H9 (cell line): ENCODE data around the gene CEP162. TPM values are rescaled to one million over a fixed set of nuclear protein-coding genes. Genes with fewer than 3 reads are reported as not detected.

ENCODE experiments used
- DNase-seq: peaks from one replicate; pipeline ENCODE4 v3.0.0-alpha.2; 2017
- H2AFZ ChIP-seq: one replicate; pipeline ENCODE4 v1.6.1; 2013; ENCODE audit warnings: mild to moderate bottlenecking, low read length, control low read depth, moderate library complexity
- H2AK5ac ChIP-seq: 2 replicates; pipeline ENCODE4 v1.6.1; 2013; ENCODE audit warnings: low read length, control low read depth, mixed read lengths; ENCODE audit not compliant: insufficient read length
- H2BK120ac ChIP-seq: one replicate; pipeline ENCODE4 v1.6.1; 2013; ENCODE audit warnings: low read depth, mild to moderate bottlenecking, low read length, control low read depth, inconsistent platforms; ENCODE audit not compliant: poor library complexity, severe bottlenecking
- H2BK12ac ChIP-seq: 2 replicates; pipeline ENCODE4 v1.6.1; 2013; ENCODE audit warnings: low read length, control low read depth, mixed read lengths, low read depth; ENCODE audit not compliant: insufficient read length
- H2BK15ac ChIP-seq: 2 replicates; pipeline ENCODE4 v1.6.1; 2013; ENCODE audit warnings: low read depth, low read length, control low read depth
- H2BK20ac ChIP-seq: one replicate; pipeline ENCODE4 v1.6.1; 2013; ENCODE audit warnings: low read depth, mild to moderate bottlenecking, low read length, control low read depth, inconsistent platforms; ENCODE audit not compliant: poor library complexity, severe bottlenecking
- H2BK5ac ChIP-seq: 2 replicates; pipeline ENCODE4 v1.6.1; 2013; ENCODE audit warnings: low read length, control low read depth, mixed read lengths; ENCODE audit not compliant: insufficient read length
- H3K14ac ChIP-seq: 2 replicates; pipeline ENCODE4 v1.6.1; 2013; ENCODE audit warnings: low read length, control low read depth; ENCODE audit not compliant: insufficient read depth
- H3K18ac ChIP-seq: 2 replicates; pipeline ENCODE4 v1.6.1; 2013; ENCODE audit warnings: low read depth, mild to moderate bottlenecking, mixed read lengths, low read length, control low read depth; ENCODE audit not compliant: insufficient read length
- H3K23ac ChIP-seq: 2 replicates; pipeline ENCODE4 v1.6.1; 2013; ENCODE audit warnings: low read length, control low read depth, mixed read lengths, low read depth; ENCODE audit not compliant: insufficient read length
- H3K23me2 ChIP-seq: 2 replicates; pipeline ENCODE4 v1.6.1; 2013; ENCODE audit warnings: low read depth, mild to moderate bottlenecking, mixed read lengths, low read length, control low read depth; ENCODE audit not compliant: insufficient read length, poor library complexity, severe bottlenecking
- H3K27ac ChIP-seq: 2 replicates; pipeline ENCODE4 v1.5.1; 2013; ENCODE audit warnings: low read length, control low read depth, mixed read lengths, low read depth; ENCODE audit not compliant: insufficient read length
- H3K27me3 ChIP-seq: 2 replicates; pipeline ENCODE4 v1.6.1; 2013; ENCODE audit warnings: low read length, control low read depth, inconsistent platforms; ENCODE audit not compliant: insufficient read depth
- H3K4ac ChIP-seq: 2 replicates; pipeline ENCODE4 v1.6.1; 2013; ENCODE audit warnings: low read depth, mild to moderate bottlenecking, control low read depth, inconsistent platforms, low read length, moderate library complexity
- H3K4me1 ChIP-seq: 2 replicates; pipeline ENCODE4 v1.6.1; 2013; ENCODE audit warnings: low read length, control low read depth, inconsistent platforms; ENCODE audit not compliant: insufficient read depth
- H3K4me2 ChIP-seq: 2 replicates; pipeline ENCODE4 v1.6.1; 2013; ENCODE audit warnings: low read length, control low read depth, mixed read lengths; ENCODE audit not compliant: insufficient read length, insufficient read depth
- H3K56ac ChIP-seq: 2 replicates; pipeline ENCODE4 v1.6.1; 2013; ENCODE audit warnings: low read depth, mild to moderate bottlenecking, mixed read lengths, low read length, control low read depth; ENCODE audit not compliant: insufficient read length
- H3K79me1 ChIP-seq: 2 replicates; pipeline ENCODE4 v1.6.1; 2013; ENCODE audit warnings: low read depth, mild to moderate bottlenecking, moderate library complexity, low read length, control low read depth, inconsistent platforms; ENCODE audit not compliant: insufficient read depth, poor library complexity, severe bottlenecking
- H3K79me2 ChIP-seq: 2 replicates; pipeline ENCODE4 v1.6.1; 2013; ENCODE audit warnings: low read length, control low read depth, inconsistent platforms; ENCODE audit not compliant: insufficient read depth
- H3K9ac ChIP-seq: 2 replicates; pipeline ENCODE4 v1.6.1; 2013; ENCODE audit warnings: low read length, control low read depth, mixed read lengths; ENCODE audit not compliant: insufficient read length; ENCODE audit errors: extremely low read depth
- H3K9me3 ChIP-seq: one replicate; pipeline ENCODE4 v1.6.1; 2013; ENCODE audit warnings: low read depth, low read length, inconsistent platforms; ENCODE audit not compliant: control insufficient read depth
- H3T11ph ChIP-seq: one replicate; pipeline ENCODE4 v1.6.1; 2013; ENCODE audit warnings: mild to moderate bottlenecking, low read length, control low read depth, inconsistent platforms
- H4K20me1 ChIP-seq: one replicate; pipeline ENCODE4 v1.6.1; 2013; ENCODE audit not compliant: control insufficient read depth, insufficient read length, insufficient read depth
- H4K5ac ChIP-seq: 2 replicates; pipeline ENCODE4 v1.6.1; 2013; ENCODE audit warnings: low read depth, mild to moderate bottlenecking, mixed read lengths, low read length, control low read depth; ENCODE audit not compliant: insufficient read length
- H4K8ac ChIP-seq: replicated peaks from 2 replicates; pipeline ENCODE4 v1.6.1; 2013; ENCODE audit warnings: low read length, control low read depth, mixed read lengths, low read depth; ENCODE audit not compliant: insufficient read length
- H4K91ac ChIP-seq: 2 replicates; pipeline ENCODE4 v1.6.1; 2013; ENCODE audit warnings: low read depth, mild to moderate bottlenecking, moderate library complexity, mixed read lengths, low read length, control low read depth; ENCODE audit not compliant: insufficient read length
- H3K27ac Mint-ChIP-seq, 3 experiments: 2 replicates in 2 of 3; 3 replicates in 1 of 3; pipeline ENCODE4 v1.8.0; 2020 to 2021; ENCODE audit warnings: mixed read lengths in 3 of 3, mild to moderate bottlenecking in 1 of 3, moderate library complexity in 1 of 3
- H3K27me3 Mint-ChIP-seq: 2 replicates; pipeline ENCODE4 v1.8.0; 2021; ENCODE audit warnings: low read depth, mild to moderate bottlenecking, moderate library complexity, mixed read lengths
- H3K36me3 Mint-ChIP-seq, 3 experiments: 2 replicates in 2 of 3; 3 replicates in 1 of 3; pipeline ENCODE4 v1.8.0; 2020 to 2021; ENCODE audit warnings: low read depth in 3 of 3, mixed read lengths in 3 of 3; ENCODE audit not compliant: insufficient read depth in 1 of 3
- H3K4me1 Mint-ChIP-seq, 2 experiments: 2 replicates each; pipeline ENCODE4 v1.8.0; 2020; ENCODE audit warnings: mixed read lengths in 2 of 2
- H3K4me3 Mint-ChIP-seq, 2 experiments: 2 replicates in 1 of 2; 3 replicates in 1 of 2; pipeline ENCODE4 v1.8.0; 2020 to 2021; ENCODE audit warnings: mild to moderate bottlenecking in 2 of 2, mixed read lengths in 2 of 2, moderate library complexity in 1 of 2
- H3K9me3 Mint-ChIP-seq, 2 experiments: 2 replicates in 1 of 2; 3 replicates in 1 of 2; pipeline ENCODE4 v1.8.0; 2020; ENCODE audit warnings: mild to moderate bottlenecking in 2 of 2, mixed read lengths in 2 of 2, moderate library complexity in 1 of 2
- CTCF ChIP-seq: fragments of 200-600 bp; sonication (generic); conservative IDR thresholded peaks from 3 replicates; pipeline ENCODE4 v1.8.0; 2021; ENCODE audit warnings: antibody characterized with exemption, mild to moderate bottlenecking
- WGBS: extraction: QIAGEN DNeasy Blood & Tissue Kit; methylation state at CpG from one replicate; pipeline ENCODE4 v1.1.7; 2013; ENCODE audit warnings: missing lambda C conversion rate, low lambda C conversion rate, mixed read lengths; ENCODE audit not compliant: insufficient read length; ENCODE audit errors: extremely low coverage; 5-methylcytosine and 5-hydroxymethylcytosine counted together
- total RNA-seq: library from RNA; stranded (reverse); gene quantifications from 2 replicates; pipeline ENCODE4 v1.2.1, GENCODE V29; 2021

CEP162 gene
- total RNA-seq, 1 experiment from 2014 or later: 11.5 TPM

GRCh38 chr6:84182001-84182400 is 45.4 kb downstream of the CEP162 start:
- H3K27ac ChIP-seq: no peak overlapping the region
- no peaks in the 10 kb centered on the region for H3K23me2 ChIP-seq
- H3K4me1 Mint-ChIP-seq: no peaks in the 10 kb centered on the region
- H2BK120ac ChIP-seq: no peak overlapping the region
- WGBS: no CpG with 5 or more reads among the region's 1 CpG
- no peak overlapping the region for H2BK15ac ChIP-seq
- H4K8ac ChIP-seq: no peak overlapping the region
- no peak overlapping the region for H3K4me3 Mint-ChIP-seq
- no peaks in the 10 kb centered on the region for H3K9me3 ChIP-seq
- no peak overlapping the region for H2BK20ac ChIP-seq
- H2BK5ac ChIP-seq: no peak overlapping the region
- DNase-seq: no peak
- H2AFZ ChIP-seq: no peak overlapping the region
- no peak overlapping the region for H3K27ac Mint-ChIP-seq
- H3K79me1 ChIP-seq: no peaks in the 10 kb centered on the region
- no peak overlapping the region for H3K23ac ChIP-seq
- no peak overlapping the region for H3K56ac ChIP-seq
- H3K79me2 ChIP-seq: no peaks in the 10 kb centered on the region
- H3K14ac ChIP-seq: no peak overlapping the region
- no peak overlapping the region for H2AK5ac ChIP-seq
- H3K27me3 ChIP-seq: no peaks in the 10 kb centered on the region
- H3T11ph ChIP-seq: no peak overlapping the region
- no peaks in the 10 kb centered on the region for H4K20me1 ChIP-seq
- no peaks in the 10 kb centered on the region for H3K27me3 Mint-ChIP-seq
- H3K4me1 ChIP-seq: no peaks in the 10 kb centered on the region
- no peak overlapping the region for H3K18ac ChIP-seq
- H3K36me3 Mint-ChIP-seq: peaks cover 5 to 25% (median 12%) of the 10 kb centered on the region in 3 experiments; a peak in 5 of 7 replicates
- no peak overlapping the region for H2BK12ac ChIP-seq
- H3K4me2 ChIP-seq: no peak overlapping the region
- no peak overlapping the region for H4K5ac ChIP-seq
- peaks cover 3% of the 10 kb centered on the region in 2 experiments; a peak in 2 of 5 replicates for H3K9me3 Mint-ChIP-seq
- H4K91ac ChIP-seq: no peak overlapping the region
- no peak overlapping the region for H3K9ac ChIP-seq
- no peak for TF ChIP-seq CTCF
- no peak overlapping the region for H3K4ac ChIP-seq
